K562 (cell line): ENCODE data around the gene KCNJ5. TPM values are rescaled to one million over a fixed set of nuclear protein-coding genes. Genes with fewer than 3 reads are reported as not detected.

Source experiments
- ATAC-seq: fragments of 200-7000 bp; cut with Tn5 transposase; 3 replicates; pipeline ENCODE4 v1.9.1; 2020; ENCODE audit warnings: moderate library complexity
- BruUV-seq: library from RNA; stranded (reverse); fragments of 400-500 nt; replicated peaks from 2 replicates; lab custom pipeline; 2021; lab: Mats Ljungman, UMichigan
- CTCF ChIA-PET: fragments of 300-600 bp; formaldehyde crosslinking; extraction: SDS; loops from one replicate; lab custom pipeline; 2021; ENCODE audit warnings: low intra/inter-chr PET ratio; lab: Yijun Ruan, JAX
- POLR2A ChIA-PET: fragments of 300-600, 350-650 bp; sonication (Branson Sonifier 250); formaldehyde crosslinking; extraction: SDS; loops from one replicate; lab custom pipeline; 2021; ENCODE audit warnings: antibody characterized with exemption, inconsistent platforms; lab: Yijun Ruan, JAX
- DNase-seq, 4 experiments: peaks; one replicate each; pipeline versions ENCODE4 v3.0.0 to v3.0.0-alpha.2; 2011 to 2018; ENCODE audit warnings: low spot score in 3 of 4, mixed read lengths in 3 of 4; ENCODE audit errors: extremely low read depth in 1 of 4
- FAIRE-seq: peaks from 2 replicates; lab custom pipeline; 2011; peaks lifted over from hg19 to GRCh38; lab: Jason Lieb, UNC
- H2AFZ ChIP-seq: 2 replicates; pipeline ENCODE4 v1.6.0; 2011; ENCODE audit warnings: low read depth, low read length, control low read depth, inconsistent platforms
- H3K27ac ChIP-seq: fragments of 200-600 bp; 3 replicates; pipeline ENCODE4 v1.8.0; 2011; ENCODE audit warnings: low read depth, mild to moderate bottlenecking, control low read depth, inconsistent platforms, low read length, moderate library complexity, mixed read lengths; ENCODE audit errors: extremely low read depth
- H3K27me3 ChIP-seq, 2 experiments: fragments of 300-600 bp in 1 of 2; 2 replicates in 1 of 2; 3 replicates in 1 of 2; pipeline versions ENCODE4 v1.6.0 to v1.8.0; 2011; ENCODE audit warnings: inconsistent platforms in 2 of 2, low read length in 2 of 2, mild to moderate bottlenecking in 1 of 2, mixed read lengths in 1 of 2, moderate library complexity in 1 of 2; ENCODE audit not compliant: control insufficient read depth in 2 of 2, insufficient read depth in 2 of 2
- H3K36me3 ChIP-seq: fragments of 300-600 bp; 3 replicates; pipeline ENCODE4 v1.8.0; 2011; ENCODE audit warnings: mild to moderate bottlenecking, low read length, inconsistent platforms; ENCODE audit not compliant: control insufficient read depth, insufficient read depth
- H3K4me1 ChIP-seq, 2 experiments: fragments of 200-600 bp in 1 of 2; replicated peaks in 1 of 2; 2 replicates in 1 of 2; 3 replicates in 1 of 2; pipeline versions ENCODE4 v1.5.1 to v1.8.0; 2011; ENCODE audit warnings: inconsistent platforms in 2 of 2, low read length in 2 of 2, mild to moderate bottlenecking in 1 of 2, mixed read lengths in 1 of 2, moderate library complexity in 1 of 2; ENCODE audit not compliant: control insufficient read depth in 2 of 2, insufficient read depth in 2 of 2
- H3K4me2 ChIP-seq: 2 replicates; pipeline ENCODE4 v1.6.1; 2011; ENCODE audit warnings: low read length, control low read depth, inconsistent platforms, mixed read lengths; ENCODE audit not compliant: insufficient read depth
- H3K4me3 ChIP-seq: fragments of 200-600 bp; sonication (generic), shearing (Covaris generic); 2 replicates; pipeline ENCODE4 v1.5.1; 2016; ENCODE audit warnings: control low read depth, inconsistent platforms
- H3K79me2 ChIP-seq: fragments of 200-600 bp; 3 replicates; pipeline ENCODE4 v1.8.0; 2011; ENCODE audit warnings: low read length, inconsistent platforms; ENCODE audit not compliant: control insufficient read depth, insufficient read depth
- H3K9ac ChIP-seq, 2 experiments: 2 replicates each; pipeline versions ENCODE4 v1.6.0 to v1.6.1; 2011; ENCODE audit warnings: low read depth in 2 of 2, low read length in 2 of 2, control low read depth in 1 of 2, inconsistent platforms in 1 of 2, mild to moderate bottlenecking in 1 of 2, mixed read lengths in 1 of 2; ENCODE audit not compliant: insufficient read depth in 1 of 2
- H3K9me1 ChIP-seq: one replicate; pipeline ENCODE4 v1.6.0; 2011; ENCODE audit warnings: inconsistent platforms, mild to moderate bottlenecking, low read length, moderate library complexity; ENCODE audit not compliant: control insufficient read depth, insufficient read depth
- H3K9me3 ChIP-seq: replicated peaks from 2 replicates; pipeline ENCODE4 v1.5.1; 2011; ENCODE audit warnings: low read depth, low read length, inconsistent platforms; ENCODE audit not compliant: control insufficient read depth, insufficient read depth
- H4K20me1 ChIP-seq: replicated peaks from 2 replicates; pipeline ENCODE4 v1.6.1; 2011; ENCODE audit warnings: low read length, inconsistent platforms, mixed read lengths; ENCODE audit not compliant: control insufficient read depth, insufficient read depth
- FOXJ3 ChIP-seq: sonication (generic); formaldehyde crosslinking; IDR thresholded peaks from 2 replicates; pipeline ENCODE4 v1.4.0; 2020; ENCODE audit warnings: mild to moderate bottlenecking, missing genetic modification reagents
- MAZ ChIP-seq, 2 experiments: fragments of 450-650 bp in 1 of 2; sonication (generic) in 1 of 2; formaldehyde crosslinking; IDR thresholded peaks in 1 of 2; conservative IDR thresholded peaks in 1 of 2; 2 replicates each; pipeline versions ENCODE4 v1.4.0 to v1.5.0; 2020; ENCODE audit warnings: mild to moderate bottlenecking in 1 of 2, missing genetic modification reagents in 1 of 2
- MCM2 ChIP-seq: fragments of 450-650 bp; IDR thresholded peaks from 2 replicates; pipeline ENCODE4 v1.6.1; 2017; ENCODE audit warnings: low read depth, mild to moderate bottlenecking
- SAFB ChIP-seq: fragments of 200-400 bp; formaldehyde crosslinking; IDR thresholded peaks from 2 replicates; pipeline ENCODE4 v1.6.1; 2017; ENCODE audit warnings: low read depth, low read length, borderline replicate concordance
- YBX1 ChIP-seq: fragments of 450-650 bp; IDR thresholded peaks from 2 replicates; pipeline ENCODE4 v1.7.1; 2016; ENCODE audit warnings: mild to moderate bottlenecking
- ZNF197 ChIP-seq: fragments of 200-800 bp; sonication (Bioruptor generic); IDR thresholded peaks from 2 replicates; pipeline ENCODE4 v1.6.1; 2016; ENCODE audit warnings: low read depth, missing genetic modification characterization, missing compliant biosample characterization
- WGBS: fragments of 100-300 bp; shearing (Covaris generic); methylation state at CpG from one replicate; pipeline ENCODE4 v1.1.6; 2016; ENCODE audit warnings: low coverage, mixed read lengths; ENCODE audit not compliant: insufficient coverage; ENCODE audit errors: missing lambda C conversion rate; 5-methylcytosine and 5-hydroxymethylcytosine counted together
- in situ Hi-C: fragments of 300-500 bp; cut with MboI; formaldehyde crosslinking; loops from 4 replicates; pipeline ENCODE4 v1.15.0; 2018; ENCODE audit warnings: inconsistent platforms, mixed read lengths
- intact Hi-C: fragments of 100-400 bp; cut with micrococcal nuclease; formaldehyde crosslinking; loops from 2 replicates; pipeline ENCODE4 v1.14.2; 2022
- polyA plus RNA-seq, 8 experiments: library from polyadenylated mRNA; depleted of rRNA in 4 of 8; stranded (reverse) in 5 of 8; unstranded in 3 of 8; fragments of >200 nt; fragmentation: Nextera tagmentation in 2 of 8; fragmentation: Illumina TruSeq in 1 of 8; extraction: Ambion mirVana in 2 of 8; extraction: Trizol in 1 of 8; gene quantifications; 2 replicates each; pipeline versions ENCODE4 v1.2.1 to v1.2.3, GENCODE V29; 2011 to 2014; ENCODE audit warnings: inconsistent platforms in 1 of 8, missing spikeins in 1 of 8
- total RNA-seq, 7 experiments: library from RNA; depleted of rRNA in 6 of 7; stranded (reverse); fragments of >200 nt in 6 of 7; fragmentation: Illumina TruSeq in 2 of 7; extraction: Trizol in 2 of 7; gene quantifications; 2 replicates each; pipeline versions ENCODE4 v1.2.1 to v1.2.3, GENCODE V29; 2011 to 2021; ENCODE audit warnings: low replicate concordance in 1 of 7
- TF ChIP-seq, protein P1 (sequence below): fragments of 250-450 bp; sonication (Bioruptor Pico); IDR thresholded peaks from 2 replicates; pipeline ENCODE4 v1.8.0; 2021; ENCODE audit warnings: moderate library complexity, mild to moderate bottlenecking, inconsistent platforms
- TF ChIP-seq, protein P2 (sequence below): fragments of 250-450 bp; sonication (Bioruptor Pico); IDR thresholded peaks from 2 replicates; pipeline ENCODE4 v1.5.0; 2021; ENCODE audit warnings: mild to moderate bottlenecking, moderate library complexity

The KCNJ5 gene
- total and polyA plus RNA-seq, 9 of the 15 experiments (the other 6 are each of a cell fraction or from before 2014, with no cell fraction given) = 0.04 TPM; not detected in 8

DNA sequence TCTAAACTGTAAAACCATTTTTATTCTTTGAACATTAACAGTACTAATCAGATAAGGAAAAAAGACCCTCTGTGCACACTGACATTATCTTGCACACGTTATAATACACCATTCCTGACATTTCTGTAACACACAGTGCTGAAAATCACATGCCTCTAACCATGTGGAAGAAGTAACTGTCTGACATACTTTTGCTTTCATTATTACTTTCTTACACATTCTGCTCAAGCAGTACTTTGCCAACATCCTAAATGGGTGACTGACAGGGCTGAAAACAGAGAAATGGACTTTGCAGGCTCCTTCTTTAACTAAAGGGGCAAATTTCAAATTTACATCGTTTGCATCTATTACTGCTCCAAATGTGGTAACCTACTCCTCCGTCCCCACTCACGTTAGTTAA lies 74.3 kb downstream of the KCNJ5 start:
- Histone ChIP-seq H4K20me1 (no peaks in the 10 kb centered on the region), H3K9me1 (no peaks in the 10 kb centered on the region), H3K4me2 (no peak overlapping the region), H3K36me3 (no peaks in the 10 kb centered on the region), H3K27me3 (no peaks in the 10 kb centered on the region), H3K4me3 (no peak overlapping the region), H3K9me3 (no peaks in the 10 kb centered on the region), H3K79me2 (no peaks in the 10 kb centered on the region), H2AFZ (no peak overlapping the region), H3K9ac (no peak overlapping the region), H3K27ac (no peak overlapping the region), H3K4me1 (no peaks in the 10 kb centered on the region)
- no TSS peak for BruUV-seq
- ChIA-PET CTCF (no interaction called here), POLR2A (no interaction called here)
- WGBS = 0% methylated on average over 4 of the region's 4 CpGs
- in situ Hi-C loops (no loop called here), intact Hi-C loops (no loop called here)
- TF ChIP-seq, protein P1, sequence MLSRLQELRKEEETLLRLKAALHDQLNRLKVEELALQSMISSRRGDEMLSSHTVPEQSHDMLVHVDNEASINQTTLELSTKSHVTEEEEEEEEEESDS (CRISPR knock-in tag) = no peak
- TF ChIP-seq MCM2 (no peak), YBX1 (no peak), ZNF197 (CRISPR knock-in tag) (no peak), SAFB (no peak), MAZ (CRISPR knock-in tag; conservative IDR thresholded peaks at IDR 0.05 in 1 of 2, IDR thresholded peaks at IDR 0.05 in 1 of 2) (no peak), FOXJ3 (CRISPR knock-in tag) (no peak)
- TF ChIP-seq, protein P2, sequence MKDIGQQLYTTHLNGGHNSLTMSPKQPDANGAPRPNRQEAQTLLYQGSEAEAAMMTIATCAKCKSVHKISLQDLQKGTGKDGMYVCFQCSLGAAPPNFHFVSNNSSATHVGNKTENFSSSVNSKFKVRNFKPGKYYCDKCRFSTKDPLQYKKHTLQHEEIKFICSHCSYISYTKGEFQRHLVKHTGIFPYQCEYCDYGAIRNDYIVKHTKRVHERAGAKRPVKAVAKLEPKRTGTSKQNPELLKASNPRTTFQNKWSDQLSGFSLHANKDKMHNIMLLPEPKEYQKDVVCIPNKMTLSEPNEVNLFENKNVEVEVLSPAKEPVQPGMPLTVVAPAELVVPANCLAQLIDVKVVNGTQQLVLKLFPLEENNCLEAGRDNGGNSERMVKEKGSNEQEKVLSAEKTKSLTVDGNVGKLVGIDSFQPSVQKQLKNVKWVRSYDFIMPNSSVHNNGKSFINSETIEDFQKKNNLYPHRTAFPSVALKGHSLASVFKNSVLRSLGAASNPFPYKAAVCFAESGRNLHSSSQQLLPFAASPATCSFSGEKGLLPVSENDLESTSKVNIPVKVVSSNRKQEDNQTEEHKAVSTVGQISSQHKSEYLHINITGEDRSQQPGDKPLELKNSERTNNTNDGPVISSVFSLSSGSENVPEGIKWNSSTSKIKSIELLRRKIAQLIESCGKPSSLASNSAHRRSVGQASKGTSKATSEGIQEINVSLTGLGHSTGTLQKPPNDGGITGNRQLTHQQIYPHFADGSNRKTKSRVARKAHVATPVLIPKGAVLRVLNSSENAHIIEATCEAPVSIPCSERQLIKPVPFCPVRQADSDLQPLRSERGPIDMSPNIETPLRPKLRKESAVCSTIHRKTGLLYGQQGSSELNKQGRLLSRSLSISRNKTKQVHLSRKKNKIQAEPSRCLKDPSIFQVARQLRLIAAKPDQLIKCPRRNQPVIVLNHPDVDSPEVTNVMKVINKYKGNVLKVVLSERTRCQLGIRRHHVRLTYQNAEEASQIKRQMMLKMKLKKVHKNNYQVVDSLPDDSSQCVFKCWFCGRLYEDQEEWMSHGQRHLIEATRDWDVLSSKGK (CRISPR knock-in tag) = no peak
- FAIRE-seq (no peak), ATAC-seq (no peak), DNase-seq (no peak)
